Right lobe of liver (tissue), 6 donors: ENCODE results near the gene BMP2K. TPM values are rescaled to one million over a fixed set of nuclear protein-coding genes. Genes with fewer than 3 reads are reported as not detected.

Experiments used
- ATAC-seq, 4 donors: fragments of 200-7000 bp; cut with Tn5 transposase; one replicate each; pipeline ENCODE4 v1.9.1; 2020; ENCODE audit warnings: mild to moderate bottlenecking in 4 of 4, moderate library complexity in 4 of 4
- DNase-seq, 3 donors: peaks; one replicate each; pipeline ENCODE4 v3.0.0-alpha.2; 2020
- H3K27ac ChIP-seq, 3 donors: fragments of 200-600 bp; one replicate each; pipeline ENCODE4 v1.8.0; 2022
- H3K27me3 ChIP-seq, 2 donors: fragments of 200-600 bp; one replicate each; pipeline ENCODE4 v1.8.0; 2022
- H3K36me3 ChIP-seq, 4 donors: fragments of 200-600 bp; sonication (generic) in 1 of 4; one replicate each; pipeline versions ENCODE4 v1.5.1 to v1.8.0; 2017 to 2022; ENCODE audit warnings: control low read depth in 1 of 4
- H3K4me1 ChIP-seq, 4 donors: fragments of 200-600 bp; sonication (generic) in 1 of 4; one replicate each; pipeline versions ENCODE4 v1.5.1 to v1.8.0; 2017 to 2022; ENCODE audit warnings: control low read depth in 1 of 4
- H3K4me3 ChIP-seq, 3 donors: fragments of 200-600 bp; one replicate each; pipeline ENCODE4 v1.8.0; 2022
- H3K9me3 ChIP-seq, 4 donors: fragments of 200-600 bp; sonication (generic) in 1 of 4; one replicate each; pipeline versions ENCODE4 v1.5.1 to v1.8.0; 2017 to 2022; ENCODE audit warnings: control low read depth in 1 of 4
- CTCF ChIP-seq, 4 donors: fragments of 200-600 bp in 3 of 4; fragments of 450-650 bp in 1 of 4; IDR thresholded peaks; one replicate each; pipeline versions ENCODE4 v1.5.1 to v1.8.0; 2016 to 2022; ENCODE audit warnings: antibody characterized with exemption in 4 of 4, mild to moderate bottlenecking in 2 of 4
- POLR2A ChIP-seq: fragments of 450-650 bp; IDR thresholded peaks from one replicate; pipeline ENCODE4 v1.6.1; 2017; ENCODE audit warnings: antibody characterized with exemption, mild to moderate bottlenecking
- WGBS: methylation state at CpG from one replicate; pipeline ENCODE4 v1.1.6; 2018; ENCODE audit warnings: low coverage, low lambda C conversion rate; ENCODE audit not compliant: insufficient coverage; ENCODE audit errors: missing lambda C conversion rate; 5-methylcytosine and 5-hydroxymethylcytosine counted together
- intact Hi-C, 2 donors: fragments of 100-400 bp; cut with DNase I; formaldehyde crosslinking; loops; one replicate each; pipeline versions ENCODE4 v1.11.2 to v1.14.1; 2022
- total RNA-seq, 6 experiments: library from RNA; depleted of rRNA in 2 of 6; stranded (reverse); fragments of >200 nt in 2 of 6; fragmentation: NEBNext Ultra II Directional in 3 of 6; extraction: Animal tissue kit (Norgen Biotek cat#: 25700) in 3 of 6; gene quantifications; one replicate each; pipeline versions ENCODE4 v1.1.0 to v1.2.4, GENCODE V29; 2016 to 2023
- donor health status: DM: no; HTN: yes; CAD: no.
- donor health status: DM: no; HTN: no; CAD: no.
- donor health status: DM: no; HTN: no; CAD: no.
- donor health status: DM: no; HTN: yes; CAD: no.
- donor health status: DM: no; HTN: yes; CAD: no.

BMP2K gene
- total RNA-seq, 6 experiments from 2014 or later, result 13.1 to 23.3 (median 18.2) TPM

DNA sequence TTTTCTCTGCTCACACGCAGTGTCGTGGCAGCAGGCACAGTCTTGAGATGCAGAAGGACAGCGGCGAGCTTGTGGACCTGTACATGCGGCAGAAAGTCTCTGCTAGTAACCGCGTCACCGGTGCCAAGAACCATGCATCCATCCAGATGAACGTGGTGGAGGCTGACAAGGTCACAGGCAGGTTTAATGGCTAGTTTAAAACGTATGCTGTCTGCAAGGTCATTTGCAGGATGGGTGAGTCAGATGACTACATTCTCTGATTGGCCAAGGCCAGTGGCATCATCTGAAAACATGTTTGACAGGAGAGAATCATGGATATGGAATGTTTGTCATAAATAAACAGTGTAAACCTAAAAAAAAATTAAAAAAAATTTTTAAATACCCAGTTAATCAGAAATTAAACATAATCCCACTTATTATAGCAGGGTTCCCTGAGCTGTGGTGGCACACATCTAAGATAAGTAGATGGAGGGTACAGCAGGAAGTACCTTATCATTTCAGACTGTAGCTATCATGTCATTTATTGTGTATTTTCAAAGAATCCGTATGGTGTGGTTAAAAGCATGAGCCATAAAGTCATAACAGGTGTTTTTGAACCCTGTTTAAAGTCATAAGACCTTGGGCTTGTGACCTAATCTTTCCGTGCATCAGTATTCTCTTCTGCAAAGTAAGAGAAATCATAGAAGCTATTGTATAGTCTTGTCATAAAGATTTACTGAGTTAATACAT is 7.5 kb upstream of the BMP2K start:
- H3K27ac ChIP-seq, result no peak overlapping the region
- no peak overlapping the region for H3K4me3 ChIP-seq
- no peaks in the 10 kb centered on the region for H3K36me3 ChIP-seq
- H3K9me3 ChIP-seq, result no peaks in the 10 kb centered on the region
- H3K4me1 ChIP-seq, result no peaks in the 10 kb centered on the region
- no peaks in the 10 kb centered on the region for H3K27me3 ChIP-seq
- ATAC-seq (no peak), DNase-seq (no peak)
- intact Hi-C loops, result no loop called here
- TF ChIP-seq CTCF (IDR thresholded peaks at IDR 0.05) (no peak), POLR2A (no peak)
- 75% methylated on average over 12 of the region's 12 CpGs for WGBS

DNA sequence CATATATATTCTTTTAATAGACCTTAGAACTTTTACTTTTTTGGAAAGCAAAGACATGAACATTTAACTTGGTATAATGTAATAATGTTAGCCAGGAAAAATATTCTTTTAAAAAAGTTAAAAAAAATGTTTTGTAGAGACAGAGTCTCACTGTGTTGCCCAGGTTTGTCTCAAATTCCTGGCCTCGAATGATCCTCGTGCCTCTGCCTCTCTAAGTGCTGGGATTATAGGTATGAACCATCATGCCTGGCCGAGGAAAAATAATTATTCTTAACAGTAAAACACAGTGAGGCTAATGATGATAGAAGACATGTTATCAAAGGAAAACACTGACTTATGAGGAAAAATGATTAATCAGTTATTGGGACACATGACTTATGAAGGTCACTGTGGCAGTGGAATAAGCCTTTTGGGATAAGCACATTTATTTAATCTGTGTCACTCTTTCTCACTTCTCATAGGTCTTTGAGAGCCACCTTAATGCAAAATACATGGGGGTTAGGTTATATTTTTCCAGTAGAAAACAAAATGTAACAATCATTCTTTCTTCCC is 6.0 kb upstream of the BMP2K start:
- no peak for ATAC-seq
- H3K36me3 ChIP-seq, result no peaks in the 10 kb centered on the region
- 83% methylated on average over 3 of the region's 3 CpGs for WGBS
- H3K9me3 ChIP-seq, result no peaks in the 10 kb centered on the region
- H3K27ac ChIP-seq, result no peak overlapping the region
- H3K4me3 ChIP-seq, result no peak overlapping the region
- intact Hi-C loops, result no loop called here
- H3K27me3 ChIP-seq, result no peaks in the 10 kb centered on the region
- H3K4me1 ChIP-seq, result no peaks in the 10 kb centered on the region
- TF ChIP-seq CTCF (IDR thresholded peaks at IDR 0.05) (no peak), POLR2A (no peak)
- no peak for DNase-seq

GRCh38 chr4:78772526-78773091 is 3.5 kb upstream of the BMP2K start:
- TF ChIP-seq POLR2A (no peak), CTCF (IDR thresholded peaks at IDR 0.05) (no peak)
- no peak for DNase-seq
- H3K4me3 ChIP-seq, result no peak overlapping the region
- intact Hi-C loops, result no loop called here
- H3K27me3 ChIP-seq, result no peaks in the 10 kb centered on the region
- no peak for ATAC-seq
- no peak overlapping the region for H3K27ac ChIP-seq
- 73% methylated on average over 4 of the region's 4 CpGs for WGBS
- no peaks in the 10 kb centered on the region for H3K9me3 ChIP-seq
- H3K4me1 ChIP-seq, result no peaks in the 10 kb centered on the region
- no peaks in the 10 kb centered on the region for H3K36me3 ChIP-seq

- no peak for DNase-seq
- no peak for ATAC-seq
- intact Hi-C loops, result no loop called here
- no peak for TF ChIP-seq POLR2A
- TF ChIP-seq CTCF (IDR thresholded peaks at IDR 0.05), result no peak
- WGBS, result 43% methylated on average over 3 of the region's 3 CpGs
- no peaks in the 10 kb centered on the region for H3K27me3 ChIP-seq
- peak overlapping the region in 1 of 3 donors; percentile 100 for H3K27ac ChIP-seq
- peaks cover 0 to 16% (median 4%) of the 10 kb centered on the region in 4 donors for H3K4me1 ChIP-seq
- no peak overlapping the region for H3K4me3 ChIP-seq
- no peaks in the 10 kb centered on the region for H3K9me3 ChIP-seq
- H3K36me3 ChIP-seq, result no peaks in the 10 kb centered on the region
These were observed 1.7 kb upstream of the BMP2K start for GRCh38 chr4:78774417-78774816.
